GM20000 (cell line): ENCODE results near the gene RPS6KA2.

ENCODE experiments used
- DNase-seq: peaks from one replicate; pipeline ENCODE4 v3.0.0; 2012; ENCODE audit warnings: low spot score
- CTCF ChIP-seq: IDR thresholded peaks from 2 replicates; pipeline ENCODE4 v1.5.1; 2012; ENCODE audit warnings: mild to moderate bottlenecking, control low read depth; ENCODE audit errors: extremely low read depth, missing control alignments

RPS6KA2 gene

GRCh38 chr6:166472636-166473035 is 154.4 kb downstream of the RPS6KA2 start:
- DNase-seq: no peak

GRCh38 chr6:166471797-166472260 is 155.2 kb downstream of the RPS6KA2 start:
- no peak for TF ChIP-seq CTCF
- no peak for DNase-seq

More at GRCh38 chr6:166472636-166473035, 154.4 kb downstream of the RPS6KA2 start:
- TF ChIP-seq CTCF: no peak

GRCh38 chr6:166470863-166471410 is 156.1 kb downstream of the RPS6KA2 start:
- DNase-seq: no peak
- TF ChIP-seq CTCF: no peak

- TF ChIP-seq CTCF: no peak
- no peak for DNase-seq
Observed at GRCh38 chr6:166470029-166470862, 156.8 kb downstream of the RPS6KA2 start.

- TF ChIP-seq CTCF: no peak
- DNase-seq: no peak
Observed at GRCh38 chr6:166469426-166469961, 157.6 kb downstream of the RPS6KA2 start.

- no peak for TF ChIP-seq CTCF
- no peak for DNase-seq
Observed at GRCh38 chr6:166467436-166468000, 159.5 kb downstream of the RPS6KA2 start.
